Loucy (cell line): ENCODE data around the gene NSL1.

Experiments used
- H2AFZ ChIP-seq: fragments of 200-600 bp; sonication (generic); 2 replicates; pipeline ENCODE4 v1.6.0; 2016; ENCODE audit warnings: antibody characterized with exemption, mild to moderate bottlenecking, low read length, moderate library complexity
- H3F3A ChIP-seq: fragments of 200-600 bp; 2 replicates; pipeline ENCODE4 v1.6.0; 2016; ENCODE audit warnings: antibody characterized with exemption, low read depth, mild to moderate bottlenecking
- H3K27me3 ChIP-seq: fragments of 200-600 bp; sonication (generic); 2 replicates; pipeline ENCODE4 v1.6.1; 2014; ENCODE audit warnings: low read length, mild to moderate bottlenecking; ENCODE audit not compliant: insufficient read depth, poor library complexity, severe bottlenecking
- H3K36me3 ChIP-seq: fragments of 200-600 bp; sonication (generic); 2 replicates; pipeline ENCODE4 v1.6.1; 2016; ENCODE audit warnings: low read length; ENCODE audit not compliant: insufficient read depth
- H3K4me1 ChIP-seq: fragments of 200-600 bp; sonication (generic); 2 replicates; pipeline ENCODE4 v1.5.1; 2014; ENCODE audit warnings: low read length, mild to moderate bottlenecking; ENCODE audit not compliant: insufficient read depth, poor library complexity, severe bottlenecking
- H3K4me2 ChIP-seq: fragments of 200-600 bp; sonication (generic); 2 replicates; pipeline ENCODE4 v1.6.0; 2014; ENCODE audit warnings: antibody characterized with exemption, low read length, low read depth, mild to moderate bottlenecking; ENCODE audit not compliant: poor library complexity, severe bottlenecking
- H3K4me3 ChIP-seq: fragments of 200-600 bp; sonication (generic); 2 replicates; pipeline ENCODE4 v1.5.1; 2014; ENCODE audit warnings: low read length, mild to moderate bottlenecking, mixed read lengths; ENCODE audit not compliant: poor library complexity, severe bottlenecking
- H3K79me2 ChIP-seq: fragments of 200-600 bp; sonication (generic); 2 replicates; pipeline ENCODE4 v1.6.1; 2014; ENCODE audit warnings: low read length; ENCODE audit not compliant: insufficient read depth
- H3K9ac ChIP-seq: fragments of 200-600 bp; sonication (generic); 2 replicates; pipeline ENCODE4 v1.6.0; 2014; ENCODE audit warnings: mild to moderate bottlenecking, low read depth, low read length, moderate library complexity; ENCODE audit not compliant: poor library complexity, severe bottlenecking
- H3K9me2 ChIP-seq: fragments of 200-600 bp; sonication (generic); replicated peaks from 2 replicates; pipeline ENCODE4 v1.6.1; 2016; ENCODE audit warnings: low read depth, low read length, mixed read lengths
- H3K9me3 ChIP-seq: fragments of 200-600 bp; sonication (generic); 2 replicates; pipeline ENCODE4 v1.6.1; 2014; ENCODE audit warnings: mild to moderate bottlenecking, antibody characterized with exemption, low read length, low read depth; ENCODE audit not compliant: insufficient read depth
- H4K20me1 ChIP-seq: fragments of 200-600 bp; sonication (generic); 2 replicates; pipeline ENCODE4 v1.6.0; 2014; ENCODE audit warnings: antibody characterized with exemption, low read length, mild to moderate bottlenecking; ENCODE audit not compliant: insufficient read depth, poor library complexity, severe bottlenecking
- EZH2phosphoT487 ChIP-seq: fragments of 200-600 bp; IDR thresholded peaks from 2 replicates; pipeline ENCODE4 v1.6.1; 2018; ENCODE audit warnings: antibody characterized with exemption, mild to moderate bottlenecking, moderate library complexity, borderline replicate concordance
- TF ChIP-seq, protein P1 (sequence below): fragments of 200-600 bp; sonication (generic); conservative IDR thresholded peaks from 2 replicates; pipeline ENCODE4 v1.5.1; 2014; ENCODE audit warnings: mild to moderate bottlenecking, antibody characterized with exemption, low read length

Gene NSL1

GRCh38 chr1:212828395-212828794 is 36.8 kb upstream of the NSL1 start:
- no peak overlapping the region for H2AFZ ChIP-seq
- H3K9me3 ChIP-seq, result no peaks in the 10 kb centered on the region; the same call in 1 of the 2 replicates
- H3K36me3 ChIP-seq, result no peaks in the 10 kb centered on the region
- no peaks in the 10 kb centered on the region for H3F3A ChIP-seq
- no peak overlapping the region for H3K4me3 ChIP-seq
- H3K27me3 ChIP-seq, result no peaks in the 10 kb centered on the region
- no peaks in the 10 kb centered on the region for H3K4me1 ChIP-seq
- no peak for TF ChIP-seq EZH2phosphoT487
- TF ChIP-seq, protein P1, sequence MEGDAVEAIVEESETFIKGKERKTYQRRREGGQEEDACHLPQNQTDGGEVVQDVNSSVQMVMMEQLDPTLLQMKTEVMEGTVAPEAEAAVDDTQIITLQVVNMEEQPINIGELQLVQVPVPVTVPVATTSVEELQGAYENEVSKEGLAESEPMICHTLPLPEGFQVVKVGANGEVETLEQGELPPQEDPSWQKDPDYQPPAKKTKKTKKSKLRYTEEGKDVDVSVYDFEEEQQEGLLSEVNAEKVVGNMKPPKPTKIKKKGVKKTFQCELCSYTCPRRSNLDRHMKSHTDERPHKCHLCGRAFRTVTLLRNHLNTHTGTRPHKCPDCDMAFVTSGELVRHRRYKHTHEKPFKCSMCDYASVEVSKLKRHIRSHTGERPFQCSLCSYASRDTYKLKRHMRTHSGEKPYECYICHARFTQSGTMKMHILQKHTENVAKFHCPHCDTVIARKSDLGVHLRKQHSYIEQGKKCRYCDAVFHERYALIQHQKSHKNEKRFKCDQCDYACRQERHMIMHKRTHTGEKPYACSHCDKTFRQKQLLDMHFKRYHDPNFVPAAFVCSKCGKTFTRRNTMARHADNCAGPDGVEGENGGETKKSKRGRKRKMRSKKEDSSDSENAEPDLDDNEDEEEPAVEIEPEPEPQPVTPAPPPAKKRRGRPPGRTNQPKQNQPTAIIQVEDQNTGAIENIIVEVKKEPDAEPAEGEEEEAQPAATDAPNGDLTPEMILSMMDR, result no peak
- no peak overlapping the region for H3K4me2 ChIP-seq
- H3K79me2 ChIP-seq, result no peaks in the 10 kb centered on the region
- no peak overlapping the region for H3K9ac ChIP-seq
- H4K20me1 ChIP-seq, result no peaks in the 10 kb centered on the region
- no peaks in the 10 kb centered on the region for H3K9me2 ChIP-seq

GRCh38 chr1:212827831-212828278 is 36.3 kb upstream of the NSL1 start:
- Histone ChIP-seq H3K9ac (no peak overlapping the region), H3K27me3 (no peaks in the 10 kb centered on the region), H3K9me2 (no peaks in the 10 kb centered on the region), H4K20me1 (no peaks in the 10 kb centered on the region), H3K9me3 (no peaks in the 10 kb centered on the region; the same call in 1 of the 2 replicates), H3K36me3 (no peaks in the 10 kb centered on the region), H3K4me2 (no peak overlapping the region), H3F3A (no peaks in the 10 kb centered on the region), H3K4me3 (no peak overlapping the region), H3K79me2 (no peaks in the 10 kb centered on the region), H2AFZ (no peak overlapping the region), H3K4me1 (no peaks in the 10 kb centered on the region)
- TF ChIP-seq EZH2phosphoT487, result no peak
- TF ChIP-seq, protein P1, result no peak

- Histone ChIP-seq H3K9ac (no peak overlapping the region), H3K9me3 (no peaks in the 10 kb centered on the region; the same call in 1 of the 2 replicates)
- no peak for TF ChIP-seq EZH2phosphoT487
- TF ChIP-seq, protein P1, result no peak
Measured at GRCh38 chr1:212827171-212827776, 35.7 kb upstream of the NSL1 start.

More at GRCh38 chr1:212827171-212827776, 35.7 kb upstream of the NSL1 start:
- H3K36me3 ChIP-seq, result no peaks in the 10 kb centered on the region
- no peaks in the 10 kb centered on the region for H3K9me2 ChIP-seq
- H4K20me1 ChIP-seq, result no peaks in the 10 kb centered on the region
- H3K27me3 ChIP-seq, result no peaks in the 10 kb centered on the region
- H3K4me3 ChIP-seq, result no peak overlapping the region
- H3K4me2 ChIP-seq, result no peak overlapping the region
- H2AFZ ChIP-seq, result no peak overlapping the region
- no peaks in the 10 kb centered on the region for H3K4me1 ChIP-seq
- no peaks in the 10 kb centered on the region for H3F3A ChIP-seq
- no peaks in the 10 kb centered on the region for H3K79me2 ChIP-seq
